Neural cell (in vitro differentiated cells): Measurements from ENCODE around the gene CRYZL1. TPM values are rescaled to one million over a fixed set of nuclear protein-coding genes. Genes with fewer than 3 reads are reported as not detected.

Source experiments
- H2AFZ ChIP-seq: fragments of 200-600, 300-800 bp; sonication (generic), shearing (Covaris generic); 2 replicates; pipeline ENCODE4 v1.6.0; 2014; ENCODE audit warnings: low read depth, mild to moderate bottlenecking, antibody characterized with exemption, low read length, moderate library complexity
- H3F3A ChIP-seq: fragments of 200-600 bp; shearing (Covaris generic); 2 replicates; pipeline ENCODE4 v1.6.1; 2016; ENCODE audit warnings: mild to moderate bottlenecking, moderate library complexity, mixed read lengths, antibody characterized with exemption, low read length; ENCODE audit not compliant: insufficient read depth, poor library complexity, severe bottlenecking
- H3K27ac ChIP-seq: fragments of 200-600, 300-800 bp; sonication (generic), shearing (Covaris generic); 2 replicates; pipeline ENCODE4 v1.5.1; 2014; ENCODE audit warnings: mild to moderate bottlenecking, low read length, moderate library complexity
- H3K27me3 ChIP-seq: fragments of 300-800, 200-600 bp; sonication (generic), shearing (Covaris generic); 2 replicates; pipeline ENCODE4 v1.6.0; 2014; ENCODE audit warnings: mild to moderate bottlenecking, low read depth, low read length, moderate library complexity; ENCODE audit not compliant: insufficient read depth
- H3K36me3 ChIP-seq: fragments of 300-800, 200-600 bp; sonication (generic), shearing (Covaris generic); 2 replicates; pipeline ENCODE4 v1.5.1; 2014; ENCODE audit warnings: mild to moderate bottlenecking, antibody characterized with exemption, low read length, moderate library complexity; ENCODE audit not compliant: insufficient read depth
- H3K4me2 ChIP-seq: fragments of 300-800, 200-600 bp; sonication (generic), shearing (Covaris generic); 2 replicates; pipeline ENCODE4 v1.6.0; 2014; ENCODE audit warnings: mild to moderate bottlenecking, low read length
- H3K4me3 ChIP-seq: fragments of 300-800, 200-600 bp; sonication (generic), shearing (Covaris generic); 2 replicates; pipeline ENCODE4 v1.5.1; 2014; ENCODE audit warnings: mild to moderate bottlenecking, low read length, moderate library complexity
- H3K79me2 ChIP-seq: fragments of 200-600 bp; shearing (Covaris generic); replicated peaks from 2 replicates; pipeline ENCODE4 v1.6.0; 2014; ENCODE audit warnings: mild to moderate bottlenecking, low read length, moderate library complexity; ENCODE audit not compliant: insufficient read depth
- H3K9ac ChIP-seq: fragments of 300-800, 200-600 bp; sonication (generic), shearing (Covaris generic); 2 replicates; pipeline ENCODE4 v1.6.1; 2016; ENCODE audit warnings: mild to moderate bottlenecking, low read length, mixed read lengths
- H3K9me2 ChIP-seq: fragments of 200-600 bp; shearing (Covaris generic); 2 replicates; pipeline ENCODE4 v1.6.1; 2016; ENCODE audit warnings: mild to moderate bottlenecking, low read length, mixed read lengths; ENCODE audit not compliant: insufficient read depth
- H3K9me3 ChIP-seq: fragments of 200-600, 300-800 bp; sonication (generic), shearing (Covaris generic); 2 replicates; pipeline ENCODE4 v1.6.1; 2016; ENCODE audit warnings: mild to moderate bottlenecking, mixed run types, low read length, moderate library complexity, mixed read lengths
- H4K20me1 ChIP-seq: fragments of 200-600 bp; shearing (Covaris generic); 2 replicates; pipeline ENCODE4 v1.6.1; 2016; ENCODE audit warnings: mild to moderate bottlenecking, mixed run types; ENCODE audit not compliant: insufficient read depth
- EP300 ChIP-seq: fragments of 450-650 bp; conservative IDR thresholded peaks from 2 replicates; pipeline ENCODE4 v1.6.1; 2014; ENCODE audit warnings: antibody characterized with exemption, mild to moderate bottlenecking, moderate library complexity; ENCODE audit not compliant: poor library complexity, severe bottlenecking
- EZH2 ChIP-seq: fragments of 200-600, 300-800 bp; shearing (Covaris generic), sonication (generic); IDR thresholded peaks from 2 replicates; pipeline ENCODE4 v1.6.1; 2014; ENCODE audit warnings: antibody characterized with exemption, low read length, borderline replicate concordance, mild to moderate bottlenecking; ENCODE audit not compliant: insufficient read depth, poor library complexity, severe bottlenecking
- MXI1 ChIP-seq: fragments of 450-650 bp; conservative IDR thresholded peaks from 2 replicates; pipeline ENCODE4 v1.6.1; 2014; ENCODE audit warnings: antibody characterized with exemption, mild to moderate bottlenecking; ENCODE audit not compliant: poor library complexity, severe bottlenecking
- POLR2AphosphoS5 ChIP-seq: IDR thresholded peaks from 2 replicates; pipeline ENCODE4 v1.6.1; 2012
- RAD21 ChIP-seq: fragments of 450-650 bp; conservative IDR thresholded peaks from 2 replicates; pipeline ENCODE4 v1.6.1; 2014; ENCODE audit warnings: antibody characterized with exemption, mild to moderate bottlenecking, moderate library complexity
- SMC3 ChIP-seq: fragments of 450-650 bp; conservative IDR thresholded peaks from 2 replicates; pipeline ENCODE4 v1.6.1; 2014; ENCODE audit warnings: antibody characterized with exemption, mild to moderate bottlenecking, moderate library complexity; ENCODE audit not compliant: poor library complexity
- TAF1 ChIP-seq: IDR thresholded peaks from 2 replicates; pipeline ENCODE4 v1.6.1; 2012; ENCODE audit warnings: low read depth
- polyA plus RNA-seq: library from polyadenylated mRNA; depleted of rRNA; stranded (reverse); fragments of >200 nt; gene quantifications from 2 replicates; pipeline ENCODE4 v1.2.3, GENCODE V29; 2014
- TF ChIP-seq, protein P1 (sequence below): fragments of 450-650 bp; IDR thresholded peaks from 2 replicates; pipeline ENCODE4 v1.5.1; 2014; ENCODE audit warnings: antibody characterized with exemption, mild to moderate bottlenecking, moderate library complexity; ENCODE audit not compliant: poor library complexity, severe bottlenecking
- TF ChIP-seq, protein P2 (sequence below): IDR thresholded peaks from 2 replicates; pipeline ENCODE4 v1.6.1; 2012; ENCODE audit warnings: borderline replicate concordance

CRYZL1 gene
- polyA plus RNA-seq, 1 donor from 2014 or later, result 54.3 TPM

DNA sequence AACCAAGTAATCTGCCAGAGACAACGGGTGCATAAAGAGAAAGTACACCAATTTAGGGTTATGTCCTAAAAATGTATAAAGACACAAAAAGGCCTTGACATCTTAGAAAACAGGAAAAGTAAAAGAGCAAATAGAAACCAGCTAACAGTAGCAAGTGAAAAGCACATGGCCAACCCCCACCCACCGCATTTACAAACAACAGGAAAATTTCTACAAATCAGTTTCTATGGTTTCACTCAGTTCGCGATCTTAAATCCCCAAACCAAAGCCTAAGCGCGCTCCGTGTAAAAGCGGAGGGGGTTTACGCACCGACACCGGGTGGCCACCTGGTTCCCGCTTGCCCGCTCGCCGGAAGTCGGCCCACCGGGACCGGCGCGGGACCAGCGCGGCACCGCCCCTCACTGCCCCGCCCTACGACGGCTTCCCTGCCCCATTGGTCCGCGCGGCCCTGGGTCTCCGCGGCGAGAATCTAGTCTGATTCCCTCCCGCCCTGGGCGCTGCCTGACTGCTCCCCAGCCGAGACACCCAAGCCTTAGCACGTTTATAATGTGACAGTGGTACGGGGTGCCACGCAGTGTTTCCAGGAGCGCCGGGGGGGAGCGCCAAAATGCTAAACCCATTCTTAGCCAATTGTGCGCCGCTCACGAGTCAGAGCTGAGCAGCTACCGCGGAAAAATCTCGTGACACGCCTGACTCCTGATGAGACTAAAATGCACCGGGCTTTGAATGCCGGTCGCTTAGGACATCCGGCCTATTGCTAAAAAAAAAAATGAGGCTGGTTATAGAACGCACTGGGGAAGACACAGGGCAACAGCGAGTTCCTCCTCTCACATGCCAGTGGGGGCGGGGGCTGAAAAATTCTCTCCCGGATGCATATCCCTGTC is 99.5 kb downstream of the CRYZL1 start, which contains the start of gene GART:
Gene GART (minus strand): TSS at position 362 of the 884 bp plus-strand sequence. CDS start 2,802 bp downstream, outside the sequence.
- no peaks in the 10 kb centered on the region for H3K9me3 ChIP-seq
- peak within 1 kb of the TSS; percentile 84 for H3K4me2 ChIP-seq
- H3K4me3 ChIP-seq, result peak within 1 kb of the TSS; percentile 72
- H3K9ac ChIP-seq, result peak within 1 kb of the TSS; percentile 96
- peak within 1 kb of the TSS; percentile 99 for H3K27ac ChIP-seq
- no peaks in the 10 kb centered on the region for H3K9me2 ChIP-seq
- peaks cover 3% of the 10 kb centered on the region for H4K20me1 ChIP-seq
- no peaks in the 10 kb centered on the region for H3K27me3 ChIP-seq
- no peaks in the 10 kb centered on the region for H3F3A ChIP-seq
- TF ChIP-seq RAD21, result peak; percentile 16
- peak; percentile 84 for TF ChIP-seq TAF1
- TF ChIP-seq, protein P1, sequence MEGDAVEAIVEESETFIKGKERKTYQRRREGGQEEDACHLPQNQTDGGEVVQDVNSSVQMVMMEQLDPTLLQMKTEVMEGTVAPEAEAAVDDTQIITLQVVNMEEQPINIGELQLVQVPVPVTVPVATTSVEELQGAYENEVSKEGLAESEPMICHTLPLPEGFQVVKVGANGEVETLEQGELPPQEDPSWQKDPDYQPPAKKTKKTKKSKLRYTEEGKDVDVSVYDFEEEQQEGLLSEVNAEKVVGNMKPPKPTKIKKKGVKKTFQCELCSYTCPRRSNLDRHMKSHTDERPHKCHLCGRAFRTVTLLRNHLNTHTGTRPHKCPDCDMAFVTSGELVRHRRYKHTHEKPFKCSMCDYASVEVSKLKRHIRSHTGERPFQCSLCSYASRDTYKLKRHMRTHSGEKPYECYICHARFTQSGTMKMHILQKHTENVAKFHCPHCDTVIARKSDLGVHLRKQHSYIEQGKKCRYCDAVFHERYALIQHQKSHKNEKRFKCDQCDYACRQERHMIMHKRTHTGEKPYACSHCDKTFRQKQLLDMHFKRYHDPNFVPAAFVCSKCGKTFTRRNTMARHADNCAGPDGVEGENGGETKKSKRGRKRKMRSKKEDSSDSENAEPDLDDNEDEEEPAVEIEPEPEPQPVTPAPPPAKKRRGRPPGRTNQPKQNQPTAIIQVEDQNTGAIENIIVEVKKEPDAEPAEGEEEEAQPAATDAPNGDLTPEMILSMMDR, result no peak
- TF ChIP-seq, protein P2, sequence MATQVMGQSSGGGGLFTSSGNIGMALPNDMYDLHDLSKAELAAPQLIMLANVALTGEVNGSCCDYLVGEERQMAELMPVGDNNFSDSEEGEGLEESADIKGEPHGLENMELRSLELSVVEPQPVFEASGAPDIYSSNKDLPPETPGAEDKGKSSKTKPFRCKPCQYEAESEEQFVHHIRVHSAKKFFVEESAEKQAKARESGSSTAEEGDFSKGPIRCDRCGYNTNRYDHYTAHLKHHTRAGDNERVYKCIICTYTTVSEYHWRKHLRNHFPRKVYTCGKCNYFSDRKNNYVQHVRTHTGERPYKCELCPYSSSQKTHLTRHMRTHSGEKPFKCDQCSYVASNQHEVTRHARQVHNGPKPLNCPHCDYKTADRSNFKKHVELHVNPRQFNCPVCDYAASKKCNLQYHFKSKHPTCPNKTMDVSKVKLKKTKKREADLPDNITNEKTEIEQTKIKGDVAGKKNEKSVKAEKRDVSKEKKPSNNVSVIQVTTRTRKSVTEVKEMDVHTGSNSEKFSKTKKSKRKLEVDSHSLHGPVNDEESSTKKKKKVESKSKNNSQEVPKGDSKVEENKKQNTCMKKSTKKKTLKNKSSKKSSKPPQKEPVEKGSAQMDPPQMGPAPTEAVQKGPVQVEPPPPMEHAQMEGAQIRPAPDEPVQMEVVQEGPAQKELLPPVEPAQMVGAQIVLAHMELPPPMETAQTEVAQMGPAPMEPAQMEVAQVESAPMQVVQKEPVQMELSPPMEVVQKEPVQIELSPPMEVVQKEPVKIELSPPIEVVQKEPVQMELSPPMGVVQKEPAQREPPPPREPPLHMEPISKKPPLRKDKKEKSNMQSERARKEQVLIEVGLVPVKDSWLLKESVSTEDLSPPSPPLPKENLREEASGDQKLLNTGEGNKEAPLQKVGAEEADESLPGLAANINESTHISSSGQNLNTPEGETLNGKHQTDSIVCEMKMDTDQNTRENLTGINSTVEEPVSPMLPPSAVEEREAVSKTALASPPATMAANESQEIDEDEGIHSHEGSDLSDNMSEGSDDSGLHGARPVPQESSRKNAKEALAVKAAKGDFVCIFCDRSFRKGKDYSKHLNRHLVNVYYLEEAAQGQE, result no peak
- TF ChIP-seq EP300, result no peak
- TF ChIP-seq MXI1, result peak; percentile 97
- TF ChIP-seq SMC3, result no peak
- TF ChIP-seq EZH2, result no peak
- peak; percentile 90 for TF ChIP-seq POLR2AphosphoS5
- H3K36me3 ChIP-seq, result no peaks in the 10 kb centered on the region
- peaks cover 65% of the 10 kb centered on the region for H3K79me2 ChIP-seq
- peak within 1 kb of the TSS; percentile 78 for H2AFZ ChIP-seq

DNA sequence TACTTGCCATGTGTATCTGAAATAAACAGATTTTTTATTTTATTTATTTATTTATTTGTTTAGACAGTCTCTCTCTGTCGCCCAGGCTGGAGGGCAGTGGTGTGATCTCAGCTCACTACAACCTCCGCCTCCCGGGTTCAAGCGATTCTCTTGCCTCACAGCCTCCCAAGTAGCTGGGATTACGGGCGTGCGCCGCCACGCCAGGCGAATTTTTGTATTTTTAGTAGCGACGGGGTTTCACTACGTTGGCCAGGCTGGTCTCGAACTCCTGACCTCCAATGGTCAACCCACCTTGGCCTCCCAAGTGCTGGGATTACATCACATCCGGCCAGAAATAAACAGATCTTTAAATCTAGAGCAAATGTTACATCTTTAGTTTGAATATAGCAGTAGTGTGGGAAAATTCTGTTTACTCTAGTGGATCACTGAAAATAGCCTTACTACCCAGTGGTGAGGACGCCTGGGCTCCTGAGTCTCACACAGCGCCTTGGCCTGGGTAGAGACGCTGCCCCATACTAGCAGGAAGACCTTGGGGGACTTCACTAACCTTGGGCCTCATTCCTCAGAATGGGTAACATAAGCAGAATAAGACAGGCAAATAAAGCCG is 100.3 kb downstream of the CRYZL1 start:
- no peaks in the 10 kb centered on the region for H3K27me3 ChIP-seq
- no peaks in the 10 kb centered on the region for H3K9me2 ChIP-seq

More for the DNA sequence above, 100.3 kb downstream of the CRYZL1 start:
- Histone ChIP-seq H3K27ac (peak overlapping the region; percentile 99), H3K9me3 (no peaks in the 10 kb centered on the region), H2AFZ (peak overlapping the region; percentile 78), H3K4me3 (peak overlapping the region; percentile 72), H3K36me3 (no peaks in the 10 kb centered on the region), H3F3A (no peaks in the 10 kb centered on the region), H3K9ac (peak overlapping the region; percentile 96), H3K4me2 (peak overlapping the region; percentile 84), H4K20me1 (peaks cover 3% of the 10 kb centered on the region), H3K79me2 (peaks cover 59% of the 10 kb centered on the region)
- TF ChIP-seq EP300 (no peak), POLR2AphosphoS5 (no peak), SMC3 (no peak), MXI1 (no peak), RAD21 (no peak), EZH2 (no peak), TAF1 (no peak)
- TF ChIP-seq, protein P2, result no peak
- TF ChIP-seq, protein P1, result no peak
